HCT116 (cell line): ENCODE data around the gene SERPINB11. TPM values are rescaled to one million over a fixed set of nuclear protein-coding genes. Genes with fewer than 3 reads are reported as not detected.

Experiments
- ATAC-seq: fragments of 200-7000 bp; cut with Tn5 transposase; 2 replicates; pipeline ENCODE4 v1.9.1; 2020; ENCODE audit warnings: mild to moderate bottlenecking, moderate library complexity
- BruUV-seq: library from RNA; stranded (reverse); fragments of 400-500 nt; replicated peaks from 2 replicates; lab custom pipeline; 2021; lab: Mats Ljungman, UMichigan
- CTCF ChIA-PET: fragments of 300-600 bp; sonication (Branson Sonifier 250); formaldehyde crosslinking; loops from one replicate; lab custom pipeline; 2021; ENCODE audit warnings: antibody characterized with exemption; lab: Charles Lee
- POLR2A ChIA-PET: fragments of 300-600, 350-600 bp; sonication (Branson Sonifier 250); formaldehyde crosslinking; loops from one replicate; lab custom pipeline; 2021; ENCODE audit warnings: antibody characterized with exemption; lab: Charles Lee
- RAD21 ChIA-PET, 2 experiments: fragments of 300-600 bp; sonication (Branson Sonifier 250); formaldehyde crosslinking; loops; one replicate each; lab custom pipeline; 2023; ENCODE audit warnings: low total read pairs in 2 of 2; ENCODE audit not compliant: uncharacterized antibody in 2 of 2, unreplicated experiment in 2 of 2, low non-redundant PET in 1 of 2; lab: Charles Lee
- DNase-seq: peaks from one replicate; pipeline ENCODE4 v3.0.0-alpha.2; 2010; ENCODE audit warnings: low read depth, low spot score
- H2AFZ ChIP-seq: fragments of 200-600 bp; shearing (Covaris generic), sonication (generic); 2 replicates; pipeline ENCODE4 v1.6.1; 2017; ENCODE audit warnings: low read depth, mixed run types, mixed read lengths, antibody characterized with exemption, low read length; ENCODE audit not compliant: poor library complexity, severe bottlenecking
- H3K27ac ChIP-seq: 2 replicates; pipeline ENCODE4 v1.5.1; 2012; ENCODE audit warnings: low read depth, low read length
- H3K27me3 ChIP-seq: fragments of 200-600 bp; sonication (generic); 2 replicates; pipeline ENCODE4 v1.6.1; 2016; ENCODE audit warnings: mixed run types, low read length, mixed read lengths; ENCODE audit not compliant: insufficient read depth
- H3K36me3 ChIP-seq, 2 experiments: fragments of 200-500 bp in 1 of 2; fragments of 200-600 bp in 1 of 2; sonication (Bioruptor generic) in 1 of 2; sonication (generic) in 1 of 2; 2 replicates each; pipeline versions ENCODE4 v1.5.1 to v1.6.1; 2014 to 2016; ENCODE audit warnings: low read length in 2 of 2, inconsistent platforms in 1 of 2, mixed read lengths in 1 of 2, mixed run types in 1 of 2; ENCODE audit not compliant: insufficient read depth in 2 of 2, control insufficient read depth in 1 of 2
- H3K4me1 ChIP-seq, 2 experiments: fragments of 200-600 bp in 1 of 2; sonication (generic) in 1 of 2; 2 replicates each; pipeline versions ENCODE4 v1.5.1 to v1.6.1; 2012 to 2017; ENCODE audit warnings: low read length in 2 of 2, inconsistent platforms in 1 of 2, mild to moderate bottlenecking in 1 of 2, mixed read lengths in 1 of 2, mixed run types in 1 of 2, moderate library complexity in 1 of 2; ENCODE audit not compliant: insufficient read depth in 2 of 2, control insufficient read depth in 1 of 2
- H3K4me2 ChIP-seq: fragments of 200-600 bp; sonication (generic); 2 replicates; pipeline ENCODE4 v1.6.1; 2017; ENCODE audit warnings: mixed run types, low read length, mixed read lengths
- H3K4me3 ChIP-seq, 2 experiments: fragments of 200-600 bp in 1 of 2; sonication (generic) in 1 of 2; replicated peaks in 1 of 2; 2 replicates each; pipeline ENCODE4 v1.5.1; 2011 to 2016; ENCODE audit warnings: low read length in 2 of 2, control low read depth in 1 of 2, low read depth in 1 of 2, mild to moderate bottlenecking in 1 of 2, mixed read lengths in 1 of 2, mixed run types in 1 of 2
- H3K79me2 ChIP-seq: fragments of 200-600 bp; sonication (generic); 2 replicates; pipeline ENCODE4 v1.6.1; 2017; ENCODE audit warnings: mild to moderate bottlenecking, mixed run types, low read length, moderate library complexity, mixed read lengths; ENCODE audit not compliant: insufficient read depth
- H3K9ac ChIP-seq: fragments of 200-600 bp; sonication (generic); 2 replicates; pipeline ENCODE4 v1.6.1; 2016; ENCODE audit warnings: low read length, mixed read lengths
- H3K9me2 ChIP-seq: fragments of 200-600 bp; sonication (generic), shearing (Covaris generic); 2 replicates; pipeline ENCODE4 v1.6.1; 2017; ENCODE audit warnings: mixed run types, mild to moderate bottlenecking, moderate library complexity; ENCODE audit not compliant: insufficient read depth
- H3K9me3 ChIP-seq, 2 experiments: fragments of 200-500 bp in 1 of 2; fragments of 200-600 bp in 1 of 2; sonication (Bioruptor generic) in 1 of 2; sonication (generic) in 1 of 2; 2 replicates each; pipeline ENCODE4 v1.6.1; 2014 to 2017; ENCODE audit warnings: low read length in 2 of 2, mixed read lengths in 2 of 2, inconsistent platforms in 1 of 2, low read depth in 1 of 2, mild to moderate bottlenecking in 1 of 2, mixed run types in 1 of 2, moderate library complexity in 1 of 2; ENCODE audit not compliant: control insufficient read depth in 1 of 2, insufficient read depth in 1 of 2
- H4K20me1 ChIP-seq: fragments of 200-600 bp; sonication (generic), shearing (Covaris generic); 2 replicates; pipeline ENCODE4 v1.6.1; 2017; ENCODE audit warnings: mixed run types, mild to moderate bottlenecking, moderate library complexity; ENCODE audit not compliant: insufficient read depth
- CBX3 ChIP-seq: IDR thresholded peaks from 2 replicates; pipeline ENCODE4 v1.6.1; 2012; ENCODE audit warnings: low read depth
- CEBPB ChIP-seq: IDR thresholded peaks from 2 replicates; pipeline ENCODE4 v1.6.1; 2012; ENCODE audit warnings: low read depth
- ELF1 ChIP-seq: IDR thresholded peaks from 2 replicates; pipeline ENCODE4 v1.6.1; 2012; ENCODE audit warnings: low read depth, borderline replicate concordance
- EZH2 ChIP-seq: fragments of 200-600 bp; sonication (generic); IDR thresholded peaks from 2 replicates; pipeline ENCODE4 v1.6.1; 2017; ENCODE audit warnings: antibody characterized with exemption, mixed run types
- EZH2phosphoT487 ChIP-seq: fragments of 200-600 bp; IDR thresholded peaks from 2 replicates; pipeline ENCODE4 v1.6.1; 2018; ENCODE audit warnings: antibody characterized with exemption, borderline replicate concordance
- FOSL1 ChIP-seq: IDR thresholded peaks from 2 replicates; pipeline ENCODE4 v1.6.1; 2012; ENCODE audit warnings: low read depth
- JUND ChIP-seq: IDR thresholded peaks from 2 replicates; pipeline ENCODE4 v1.6.1; 2012
- POLR2A ChIP-seq: IDR thresholded peaks from 2 replicates; pipeline ENCODE4 v1.7.0; 2011; ENCODE audit warnings: borderline replicate concordance; ENCODE audit not compliant: insufficient read depth, insufficient read length; ENCODE audit errors: extremely low read depth
- POLR2AphosphoS5 ChIP-seq: IDR thresholded peaks from 2 replicates; pipeline ENCODE4 v1.6.1; 2011; ENCODE audit warnings: mild to moderate bottlenecking, low read depth, low read length, moderate library complexity
- SIN3A ChIP-seq: IDR thresholded peaks from 2 replicates; pipeline ENCODE4 v1.6.1; 2012; ENCODE audit warnings: low read depth
- SRF ChIP-seq: IDR thresholded peaks from 2 replicates; pipeline ENCODE4 v1.6.1; 2012; ENCODE audit warnings: low read depth
- ZFX ChIP-seq: fragments of 450-650 bp; IDR thresholded peaks from 2 replicates; pipeline ENCODE4 v1.6.1; 2017
- ZNF274 ChIP-seq: fragments of 200-500 bp; sonication (Bioruptor generic); IDR thresholded peaks from 2 replicates; pipeline ENCODE4 v1.6.1; 2014; ENCODE audit warnings: mild to moderate bottlenecking, low read depth, low read length, inconsistent platforms
- intact Hi-C: fragments of 100-400 bp; cut with micrococcal nuclease; formaldehyde crosslinking; loops from 2 replicates; pipeline ENCODE4 v1.10.0; 2022
- total RNA-seq: library from RNA; stranded (reverse); gene quantifications from one replicate; pipeline ENCODE4 v1.2.1, GENCODE V29; 2021; ENCODE audit not compliant: unreplicated experiment
- TF ChIP-seq, protein P1 (sequence below): IDR thresholded peaks from 2 replicates; pipeline ENCODE4 v1.6.1; 2012; ENCODE audit warnings: low read depth
- TF ChIP-seq, protein P2 (sequence below), 3 experiments: fragments of 200-600 bp in 1 of 3; sonication (generic) in 1 of 3; IDR thresholded peaks in 2 of 3; conservative IDR thresholded peaks in 1 of 3; 2 replicates each; pipeline ENCODE4 v1.5.1; 2012 to 2017; ENCODE audit warnings: low read depth in 2 of 3, low read length in 2 of 3, antibody characterized with exemption in 1 of 3, borderline replicate concordance in 1 of 3, control low read depth in 1 of 3, mild to moderate bottlenecking in 1 of 3, mixed read lengths in 1 of 3, mixed run types in 1 of 3, moderate library complexity in 1 of 3; ENCODE audit not compliant: insufficient read depth in 1 of 3
- TF ChIP-seq, protein P3 (sequence below): IDR thresholded peaks from 2 replicates; pipeline ENCODE4 v1.6.1; 2012

SERPINB11 gene
- total RNA-seq, 1 experiment from 2014 or later, result not detected

DNA sequence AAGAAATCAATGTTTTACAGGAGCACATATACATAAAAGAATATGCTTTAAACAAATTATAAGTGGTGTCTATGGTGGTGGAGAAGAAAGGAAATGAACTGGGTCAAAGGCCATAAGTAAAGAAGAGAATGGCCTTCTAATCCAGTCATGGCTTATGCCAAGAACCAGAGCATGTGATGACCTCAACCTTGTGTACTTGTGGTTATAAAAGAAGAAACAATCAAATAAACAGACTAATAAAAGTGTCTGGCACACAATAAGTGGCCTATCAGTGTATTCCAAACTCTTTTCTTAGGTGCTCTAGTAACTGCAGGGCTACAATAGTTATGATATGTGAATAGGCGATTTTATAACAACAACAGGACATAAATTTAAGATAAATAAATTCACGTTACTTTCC is 2.6 kb downstream of the SERPINB11 start:
- Histone ChIP-seq H3K27ac (no peak overlapping the region), H3K4me2 (no peak overlapping the region), H3K27me3 (no peaks in the 10 kb centered on the region), H3K4me3 (no peak overlapping the region), H4K20me1 (no peaks in the 10 kb centered on the region), H3K4me1 (no peaks in the 10 kb centered on the region), H3K9me2 (no peaks in the 10 kb centered on the region), H3K9ac (no peak overlapping the region), H3K9me3 (no peaks in the 10 kb centered on the region), H2AFZ (no peak overlapping the region), H3K79me2 (no peaks in the 10 kb centered on the region), H3K36me3 (no peaks in the 10 kb centered on the region)
- BruUV-seq, result no TSS peak
- ATAC-seq, result no peak
- ChIA-PET RAD21 (no interaction called here), CTCF (no interaction called here), POLR2A (no interaction called here)
- TF ChIP-seq ZFX, result no peak
- no peak for TF ChIP-seq SIN3A
- TF ChIP-seq CBX3, result no peak
- no peak for TF ChIP-seq POLR2A
- TF ChIP-seq EZH2, result no peak
- TF ChIP-seq FOSL1, result no peak
- no peak for TF ChIP-seq JUND
- TF ChIP-seq, protein P1, sequence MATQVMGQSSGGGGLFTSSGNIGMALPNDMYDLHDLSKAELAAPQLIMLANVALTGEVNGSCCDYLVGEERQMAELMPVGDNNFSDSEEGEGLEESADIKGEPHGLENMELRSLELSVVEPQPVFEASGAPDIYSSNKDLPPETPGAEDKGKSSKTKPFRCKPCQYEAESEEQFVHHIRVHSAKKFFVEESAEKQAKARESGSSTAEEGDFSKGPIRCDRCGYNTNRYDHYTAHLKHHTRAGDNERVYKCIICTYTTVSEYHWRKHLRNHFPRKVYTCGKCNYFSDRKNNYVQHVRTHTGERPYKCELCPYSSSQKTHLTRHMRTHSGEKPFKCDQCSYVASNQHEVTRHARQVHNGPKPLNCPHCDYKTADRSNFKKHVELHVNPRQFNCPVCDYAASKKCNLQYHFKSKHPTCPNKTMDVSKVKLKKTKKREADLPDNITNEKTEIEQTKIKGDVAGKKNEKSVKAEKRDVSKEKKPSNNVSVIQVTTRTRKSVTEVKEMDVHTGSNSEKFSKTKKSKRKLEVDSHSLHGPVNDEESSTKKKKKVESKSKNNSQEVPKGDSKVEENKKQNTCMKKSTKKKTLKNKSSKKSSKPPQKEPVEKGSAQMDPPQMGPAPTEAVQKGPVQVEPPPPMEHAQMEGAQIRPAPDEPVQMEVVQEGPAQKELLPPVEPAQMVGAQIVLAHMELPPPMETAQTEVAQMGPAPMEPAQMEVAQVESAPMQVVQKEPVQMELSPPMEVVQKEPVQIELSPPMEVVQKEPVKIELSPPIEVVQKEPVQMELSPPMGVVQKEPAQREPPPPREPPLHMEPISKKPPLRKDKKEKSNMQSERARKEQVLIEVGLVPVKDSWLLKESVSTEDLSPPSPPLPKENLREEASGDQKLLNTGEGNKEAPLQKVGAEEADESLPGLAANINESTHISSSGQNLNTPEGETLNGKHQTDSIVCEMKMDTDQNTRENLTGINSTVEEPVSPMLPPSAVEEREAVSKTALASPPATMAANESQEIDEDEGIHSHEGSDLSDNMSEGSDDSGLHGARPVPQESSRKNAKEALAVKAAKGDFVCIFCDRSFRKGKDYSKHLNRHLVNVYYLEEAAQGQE, result no peak
- TF ChIP-seq, protein P2, sequence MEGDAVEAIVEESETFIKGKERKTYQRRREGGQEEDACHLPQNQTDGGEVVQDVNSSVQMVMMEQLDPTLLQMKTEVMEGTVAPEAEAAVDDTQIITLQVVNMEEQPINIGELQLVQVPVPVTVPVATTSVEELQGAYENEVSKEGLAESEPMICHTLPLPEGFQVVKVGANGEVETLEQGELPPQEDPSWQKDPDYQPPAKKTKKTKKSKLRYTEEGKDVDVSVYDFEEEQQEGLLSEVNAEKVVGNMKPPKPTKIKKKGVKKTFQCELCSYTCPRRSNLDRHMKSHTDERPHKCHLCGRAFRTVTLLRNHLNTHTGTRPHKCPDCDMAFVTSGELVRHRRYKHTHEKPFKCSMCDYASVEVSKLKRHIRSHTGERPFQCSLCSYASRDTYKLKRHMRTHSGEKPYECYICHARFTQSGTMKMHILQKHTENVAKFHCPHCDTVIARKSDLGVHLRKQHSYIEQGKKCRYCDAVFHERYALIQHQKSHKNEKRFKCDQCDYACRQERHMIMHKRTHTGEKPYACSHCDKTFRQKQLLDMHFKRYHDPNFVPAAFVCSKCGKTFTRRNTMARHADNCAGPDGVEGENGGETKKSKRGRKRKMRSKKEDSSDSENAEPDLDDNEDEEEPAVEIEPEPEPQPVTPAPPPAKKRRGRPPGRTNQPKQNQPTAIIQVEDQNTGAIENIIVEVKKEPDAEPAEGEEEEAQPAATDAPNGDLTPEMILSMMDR (IDR thresholded peaks at IDR 0.05 in 2 of 3, conservative IDR thresholded peaks at IDR 0.05 in 1 of 3; ENCODE audit: borderline replicate concordance in 1 of 3, insufficient read depth in 1 of 3, low read depth in 2 of 3, low read length in 2 of 3), result no peak
- TF ChIP-seq CEBPB, result no peak
- TF ChIP-seq ZNF274, result no peak
- no peak for TF ChIP-seq EZH2phosphoT487
- TF ChIP-seq, protein P3, sequence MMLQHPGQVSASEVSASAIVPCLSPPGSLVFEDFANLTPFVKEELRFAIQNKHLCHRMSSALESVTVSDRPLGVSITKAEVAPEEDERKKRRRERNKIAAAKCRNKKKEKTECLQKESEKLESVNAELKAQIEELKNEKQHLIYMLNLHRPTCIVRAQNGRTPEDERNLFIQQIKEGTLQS, result no peak
- no peak for TF ChIP-seq SRF
- TF ChIP-seq POLR2AphosphoS5, result no peak
- TF ChIP-seq ELF1, result no peak
- intact Hi-C loops, result no loop called here
- DNase-seq, result no peak
